HPDE6-E6E7 (cell line): Measurements from ENCODE around the gene FCF1.
"Not testable (repeated sequence)": the region's sequence is repeated elsewhere in the genome, so short reads cannot be mapped to it uniquely, and the experiment has no call there.

Experiments
- DNase-seq: peaks from one replicate; pipeline ENCODE4 v3.0.0; 2011; ENCODE audit warnings: missing footprints; ENCODE audit errors: extremely low spot score

The FCF1 gene

GRCh38 chr14:74698465-74698864 is 14.5 kb upstream of the FCF1 start:
- no peak for DNase-seq

- no peak for DNase-seq
These were observed 10.7 kb upstream of the FCF1 start for GRCh38 chr14:74702293-74702692.

- DNase-seq, result no peak
These were observed 9.9 kb upstream of the FCF1 start for GRCh38 chr14:74703043-74703442.

- DNase-seq, result no peak
These were observed 8.3 kb upstream of the FCF1 start for GRCh38 chr14:74704656-74705055.

- DNase-seq, result no peak
These were observed 7.1 kb upstream of the FCF1 start for GRCh38 chr14:74705613-74706500.

GRCh38 chr14:74710480-74710879 is 2.5 kb upstream of the FCF1 start:
- no peak for DNase-seq

- no peak for DNase-seq
These were observed 1.3 kb upstream of the FCF1 start for GRCh38 chr14:74711651-74712050.

- DNase-seq, result no peak
These were observed 421 bp downstream of the FCF1 start for GRCh38 chr14:74713395-74713735.

- no peak for DNase-seq
These were observed 7.6 kb downstream of the FCF1 start for GRCh38 chr14:74720526-74720925.

GRCh38 chr14:74723134-74723533 is 10.2 kb downstream of the FCF1 start:
- DNase-seq, result no peak

- DNase-seq, result no peak
These were observed 19.4 kb downstream of the FCF1 start for GRCh38 chr14:74732387-74732786.

GRCh38 chr14:74733221-74733620 is 20.3 kb downstream of the FCF1 start:
- no peak for DNase-seq

- DNase-seq, result no peak
These were observed 22.2 kb downstream of the FCF1 start for GRCh38 chr14:74735125-74735524.

- DNase-seq, result no peak
These were observed 24.9 kb downstream of the FCF1 start for GRCh38 chr14:74737753-74738325.

GRCh38 chr14:74739293-74740030 is 26.5 kb downstream of the FCF1 start:
- no peak for DNase-seq

- DNase-seq, result no peak
These were observed 34.3 kb downstream of the FCF1 start for GRCh38 chr14:74747237-74747636.

GRCh38 chr14:74754157-74754556 is 41.2 kb downstream of the FCF1 start:
- DNase-seq, result no peak

GRCh38 chr14:74754899-74755298 is 42.0 kb downstream of the FCF1 start:
- DNase-seq, result no peak

GRCh38 chr14:74756326-74756725 is 43.4 kb downstream of the FCF1 start:
- no peak for DNase-seq

- not testable (repeated sequence) for DNase-seq
These were observed 45.6 kb downstream of the FCF1 start for GRCh38 chr14:74758505-74758904.

GRCh38 chr14:74762917-74763802 is 50.2 kb downstream of the FCF1 start, which contains the start of gene YLPM1:
Gene YLPM1, plus strand, starts transcription at chr14:74763316. Its CDS starts 174 bp downstream, at chr14:74763490.
- peak; percentile 89 for DNase-seq
